PC-3 (cell line): ENCODE data around the gene SMG1.
"Not testable (repeated sequence)": the region's sequence is repeated elsewhere in the genome, so short reads cannot be mapped to it uniquely, and the experiment has no call there.

Experiments
- EZH2 ChIP-seq: fragments of 300-600 bp; sonication (generic); IDR thresholded peaks from one replicate; pipeline ENCODE4 v1.6.1; 2017; ENCODE audit warnings: antibody characterized with exemption, mild to moderate bottlenecking, low read length; ENCODE audit not compliant: unreplicated experiment
- EZH2phosphoT487 ChIP-seq: fragments of 300-600 bp; sonication (generic); IDR thresholded peaks from 2 replicates; pipeline ENCODE4 v1.6.1; 2018; ENCODE audit warnings: mild to moderate bottlenecking, antibody characterized with exemption, low read length, borderline replicate concordance
- TF ChIP-seq, protein P1 (sequence below): fragments of 300-600 bp; sonication (generic); conservative IDR thresholded peaks from 2 replicates; pipeline ENCODE4 v1.5.1; 2017; ENCODE audit warnings: antibody characterized with exemption, low read depth, mild to moderate bottlenecking, low read length

GRCh38 chr16:18925986-18926865 is at the start of gene SMG1:
- TF ChIP-seq, protein P1, sequence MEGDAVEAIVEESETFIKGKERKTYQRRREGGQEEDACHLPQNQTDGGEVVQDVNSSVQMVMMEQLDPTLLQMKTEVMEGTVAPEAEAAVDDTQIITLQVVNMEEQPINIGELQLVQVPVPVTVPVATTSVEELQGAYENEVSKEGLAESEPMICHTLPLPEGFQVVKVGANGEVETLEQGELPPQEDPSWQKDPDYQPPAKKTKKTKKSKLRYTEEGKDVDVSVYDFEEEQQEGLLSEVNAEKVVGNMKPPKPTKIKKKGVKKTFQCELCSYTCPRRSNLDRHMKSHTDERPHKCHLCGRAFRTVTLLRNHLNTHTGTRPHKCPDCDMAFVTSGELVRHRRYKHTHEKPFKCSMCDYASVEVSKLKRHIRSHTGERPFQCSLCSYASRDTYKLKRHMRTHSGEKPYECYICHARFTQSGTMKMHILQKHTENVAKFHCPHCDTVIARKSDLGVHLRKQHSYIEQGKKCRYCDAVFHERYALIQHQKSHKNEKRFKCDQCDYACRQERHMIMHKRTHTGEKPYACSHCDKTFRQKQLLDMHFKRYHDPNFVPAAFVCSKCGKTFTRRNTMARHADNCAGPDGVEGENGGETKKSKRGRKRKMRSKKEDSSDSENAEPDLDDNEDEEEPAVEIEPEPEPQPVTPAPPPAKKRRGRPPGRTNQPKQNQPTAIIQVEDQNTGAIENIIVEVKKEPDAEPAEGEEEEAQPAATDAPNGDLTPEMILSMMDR: not testable (repeated sequence)
- not testable (repeated sequence) for TF ChIP-seq EZH2, EZH2phosphoT487
